K562 (cell line): ENCODE results near the gene SPON2. TPM values are rescaled to one million over a fixed set of nuclear protein-coding genes. Genes with fewer than 3 reads are reported as not detected.

Experiments
- ATAC-seq: fragments of 200-7000 bp; cut with Tn5 transposase; 3 replicates; pipeline ENCODE4 v1.9.1; 2020; ENCODE audit warnings: moderate library complexity
- BruUV-seq: library from RNA; stranded (reverse); fragments of 400-500 nt; replicated peaks from 2 replicates; lab custom pipeline; 2021; lab: Mats Ljungman, UMichigan
- CTCF ChIA-PET: fragments of 300-600 bp; formaldehyde crosslinking; extraction: SDS; loops from one replicate; lab custom pipeline; 2021; ENCODE audit warnings: low intra/inter-chr PET ratio; lab: Yijun Ruan, JAX
- POLR2A ChIA-PET: fragments of 300-600, 350-650 bp; sonication (Branson Sonifier 250); formaldehyde crosslinking; extraction: SDS; loops from one replicate; lab custom pipeline; 2021; ENCODE audit warnings: antibody characterized with exemption, inconsistent platforms; lab: Yijun Ruan, JAX
- DNase-seq, 4 experiments: peaks; one replicate each; pipeline versions ENCODE4 v3.0.0 to v3.0.0-alpha.2; 2011 to 2018; ENCODE audit warnings: low spot score in 3 of 4, mixed read lengths in 3 of 4; ENCODE audit errors: extremely low read depth in 1 of 4
- FAIRE-seq: peaks from 2 replicates; lab custom pipeline; 2011; peaks lifted over from hg19 to GRCh38; lab: Jason Lieb, UNC
- H2AFZ ChIP-seq: 2 replicates; pipeline ENCODE4 v1.6.0; 2011; ENCODE audit warnings: low read depth, low read length, control low read depth, inconsistent platforms
- H3K27ac ChIP-seq: fragments of 200-600 bp; 3 replicates; pipeline ENCODE4 v1.8.0; 2011; ENCODE audit warnings: low read depth, mild to moderate bottlenecking, control low read depth, inconsistent platforms, low read length, moderate library complexity, mixed read lengths; ENCODE audit errors: extremely low read depth
- H3K27me3 ChIP-seq, 2 experiments: fragments of 300-600 bp in 1 of 2; 2 replicates in 1 of 2; 3 replicates in 1 of 2; pipeline versions ENCODE4 v1.6.0 to v1.8.0; 2011; ENCODE audit warnings: inconsistent platforms in 2 of 2, low read length in 2 of 2, mild to moderate bottlenecking in 1 of 2, mixed read lengths in 1 of 2, moderate library complexity in 1 of 2; ENCODE audit not compliant: control insufficient read depth in 2 of 2, insufficient read depth in 2 of 2
- H3K36me3 ChIP-seq: fragments of 300-600 bp; 3 replicates; pipeline ENCODE4 v1.8.0; 2011; ENCODE audit warnings: mild to moderate bottlenecking, low read length, inconsistent platforms; ENCODE audit not compliant: control insufficient read depth, insufficient read depth
- H3K4me1 ChIP-seq, 2 experiments: fragments of 200-600 bp in 1 of 2; replicated peaks in 1 of 2; 2 replicates in 1 of 2; 3 replicates in 1 of 2; pipeline versions ENCODE4 v1.5.1 to v1.8.0; 2011; ENCODE audit warnings: inconsistent platforms in 2 of 2, low read length in 2 of 2, mild to moderate bottlenecking in 1 of 2, mixed read lengths in 1 of 2, moderate library complexity in 1 of 2; ENCODE audit not compliant: control insufficient read depth in 2 of 2, insufficient read depth in 2 of 2
- H3K4me2 ChIP-seq: 2 replicates; pipeline ENCODE4 v1.6.1; 2011; ENCODE audit warnings: low read length, control low read depth, inconsistent platforms, mixed read lengths; ENCODE audit not compliant: insufficient read depth
- H3K4me3 ChIP-seq: fragments of 200-600 bp; sonication (generic), shearing (Covaris generic); 2 replicates; pipeline ENCODE4 v1.5.1; 2016; ENCODE audit warnings: control low read depth, inconsistent platforms
- H3K79me2 ChIP-seq: fragments of 200-600 bp; 3 replicates; pipeline ENCODE4 v1.8.0; 2011; ENCODE audit warnings: low read length, inconsistent platforms; ENCODE audit not compliant: control insufficient read depth, insufficient read depth
- H3K9ac ChIP-seq, 2 experiments: 2 replicates each; pipeline versions ENCODE4 v1.6.0 to v1.6.1; 2011; ENCODE audit warnings: low read depth in 2 of 2, low read length in 2 of 2, control low read depth in 1 of 2, inconsistent platforms in 1 of 2, mild to moderate bottlenecking in 1 of 2, mixed read lengths in 1 of 2; ENCODE audit not compliant: insufficient read depth in 1 of 2
- H3K9me1 ChIP-seq: one replicate; pipeline ENCODE4 v1.6.0; 2011; ENCODE audit warnings: inconsistent platforms, mild to moderate bottlenecking, low read length, moderate library complexity; ENCODE audit not compliant: control insufficient read depth, insufficient read depth
- H3K9me3 ChIP-seq: replicated peaks from 2 replicates; pipeline ENCODE4 v1.5.1; 2011; ENCODE audit warnings: low read depth, low read length, inconsistent platforms; ENCODE audit not compliant: control insufficient read depth, insufficient read depth
- H4K20me1 ChIP-seq: replicated peaks from 2 replicates; pipeline ENCODE4 v1.6.1; 2011; ENCODE audit warnings: low read length, inconsistent platforms, mixed read lengths; ENCODE audit not compliant: control insufficient read depth, insufficient read depth
- ATF7 ChIP-seq: fragments of 450-650 bp; IDR thresholded peaks from 2 replicates; pipeline ENCODE4 v1.7.1; 2014; ENCODE audit warnings: mild to moderate bottlenecking, moderate library complexity
- FOSL1 ChIP-seq: fragments of 200-800 bp; sonication (Bioruptor generic); conservative IDR thresholded peaks from 2 replicates; pipeline ENCODE4 v1.6.1; 2016; ENCODE audit warnings: missing genetic modification characterization, missing compliant biosample characterization
- JUN ChIP-seq, 2 experiments: sonication (generic) in 1 of 2; formaldehyde crosslinking in 1 of 2; IDR thresholded peaks; 2 replicates each; pipeline versions ENCODE4 v1.6.1 to v1.8.0; 2012 to 2022; ENCODE audit warnings: borderline replicate concordance in 2 of 2, mild to moderate bottlenecking in 2 of 2, improper control_type of control experiment in 1 of 2, low read depth in 1 of 2, low read length in 1 of 2, missing genetic modification reagents in 1 of 2
- KDM5B ChIP-seq: fragments of 200-600 bp; sonication (generic); IDR thresholded peaks from 2 replicates; pipeline ENCODE4 v1.6.1; 2012; ENCODE audit warnings: low read depth, mild to moderate bottlenecking, moderate library complexity, low read length, control low read depth, inconsistent platforms; ENCODE audit not compliant: insufficient replicate concordance
- NFIC ChIP-seq: fragments of 450-650 bp; IDR thresholded peaks from 2 replicates; pipeline ENCODE4 v1.6.1; 2017; ENCODE audit warnings: mild to moderate bottlenecking, inconsistent platforms
- NR2C2 ChIP-seq, 2 experiments: fragments of 200-800 bp in 1 of 2; sonication (Bioruptor generic) in 1 of 2; sonication (generic) in 1 of 2; formaldehyde crosslinking in 1 of 2; IDR thresholded peaks; 2 replicates each; pipeline versions ENCODE4 v1.6.1 to v1.8.0; 2016 to 2022; ENCODE audit warnings: mild to moderate bottlenecking in 1 of 2, missing compliant biosample characterization in 1 of 2, missing genetic modification characterization in 1 of 2, missing genetic modification reagents in 1 of 2
- SMARCE1 ChIP-seq: fragments of 450-650 bp; IDR thresholded peaks from 2 replicates; pipeline ENCODE4 v1.7.1; 2016; ENCODE audit warnings: mild to moderate bottlenecking
- TOE1 ChIP-seq, 2 experiments: fragments of 450-650 bp in 1 of 2; sonication (generic) in 1 of 2; formaldehyde crosslinking in 1 of 2; IDR thresholded peaks; 2 replicates each; pipeline versions ENCODE4 v1.7.1 to v1.8.0; 2016 to 2022; ENCODE audit warnings: borderline replicate concordance in 2 of 2, mild to moderate bottlenecking in 2 of 2, antibody characterized with exemption in 1 of 2, inconsistent platforms in 1 of 2, low read depth in 1 of 2, missing genetic modification reagents in 1 of 2, moderate library complexity in 1 of 2
- ZC3H8 ChIP-seq: fragments of 450-650 bp; IDR thresholded peaks from 2 replicates; pipeline ENCODE4 v1.6.1; 2017
- ZFP36 ChIP-seq: fragments of 150-350 bp; IDR thresholded peaks from 2 replicates; pipeline ENCODE4 v1.6.1; 2018; ENCODE audit warnings: low read length, low read depth; ENCODE audit not compliant: partially characterized antibody
- ZNF217 ChIP-seq: sonication (generic); formaldehyde crosslinking; IDR thresholded peaks from 2 replicates; pipeline ENCODE4 v1.8.0; 2022; ENCODE audit warnings: mild to moderate bottlenecking, missing genetic modification reagents
- ZNF507 ChIP-seq: conservative IDR thresholded peaks from 2 replicates; pipeline ENCODE4 v1.6.1; 2017; ENCODE audit warnings: missing genetic modification characterization, missing compliant biosample characterization
- WGBS: fragments of 100-300 bp; shearing (Covaris generic); methylation state at CpG from one replicate; pipeline ENCODE4 v1.1.6; 2016; ENCODE audit warnings: low coverage, mixed read lengths; ENCODE audit not compliant: insufficient coverage; ENCODE audit errors: missing lambda C conversion rate; 5-methylcytosine and 5-hydroxymethylcytosine counted together
- in situ Hi-C: fragments of 300-500 bp; cut with MboI; formaldehyde crosslinking; loops from 4 replicates; pipeline ENCODE4 v1.15.0; 2018; ENCODE audit warnings: inconsistent platforms, mixed read lengths
- intact Hi-C: fragments of 100-400 bp; cut with micrococcal nuclease; formaldehyde crosslinking; loops from 2 replicates; pipeline ENCODE4 v1.14.2; 2022
- polyA plus RNA-seq, 8 experiments: library from polyadenylated mRNA; depleted of rRNA in 4 of 8; stranded (reverse) in 5 of 8; unstranded in 3 of 8; fragments of >200 nt; fragmentation: Nextera tagmentation in 2 of 8; fragmentation: Illumina TruSeq in 1 of 8; extraction: Ambion mirVana in 2 of 8; extraction: Trizol in 1 of 8; gene quantifications; 2 replicates each; pipeline versions ENCODE4 v1.2.1 to v1.2.3, GENCODE V29; 2011 to 2014; ENCODE audit warnings: inconsistent platforms in 1 of 8, missing spikeins in 1 of 8
- total RNA-seq, 7 experiments: library from RNA; depleted of rRNA in 6 of 7; stranded (reverse); fragments of >200 nt in 6 of 7; fragmentation: Illumina TruSeq in 2 of 7; extraction: Trizol in 2 of 7; gene quantifications; 2 replicates each; pipeline versions ENCODE4 v1.2.1 to v1.2.3, GENCODE V29; 2011 to 2021; ENCODE audit warnings: low replicate concordance in 1 of 7
- TF ChIP-seq, protein P1 (sequence below): sonication (generic); formaldehyde crosslinking; IDR thresholded peaks from 2 replicates; pipeline ENCODE4 v1.8.0; 2022; ENCODE audit warnings: mild to moderate bottlenecking, missing genetic modification reagents, borderline replicate concordance
- TF ChIP-seq, protein P2 (sequence below): sonication (generic); formaldehyde crosslinking; IDR thresholded peaks from 2 replicates; pipeline ENCODE4 v1.4.0; 2020; ENCODE audit warnings: mild to moderate bottlenecking, missing genetic modification reagents

SPON2 gene
- total and polyA plus RNA-seq, 9 of the 15 experiments (the other 6 are each of a cell fraction or from before 2014, with no cell fraction given): 0.21 to 2.2 (median 0.83) TPM

DNA sequence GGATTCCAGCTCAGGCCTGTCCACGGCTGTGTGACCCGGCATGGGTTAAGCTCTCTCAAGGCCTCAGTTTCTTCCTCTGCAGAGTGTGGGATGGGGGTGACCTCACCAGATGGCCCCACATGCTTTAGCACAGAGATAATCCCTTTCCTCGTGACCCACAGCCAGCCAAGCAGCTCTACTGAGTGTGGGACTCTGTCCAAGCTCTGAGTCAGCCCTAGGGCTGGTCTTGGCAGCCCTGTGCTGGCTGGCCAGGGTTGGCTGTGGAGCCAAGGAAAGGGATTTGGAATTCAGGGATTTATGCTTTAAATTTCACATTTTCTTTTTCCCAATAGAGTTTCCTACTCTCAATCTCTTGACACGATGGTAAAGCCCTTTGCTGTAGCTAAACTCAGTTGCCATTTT, 19.7 kb upstream of the SPON2 start:
- Histone ChIP-seq H3K79me2 (no peaks in the 10 kb centered on the region), H3K4me2 (no peak overlapping the region), H3K4me3 (no peak overlapping the region), H3K27ac (no peak overlapping the region), H4K20me1 (no peaks in the 10 kb centered on the region), H3K27me3 (peaks cover 2 to 16% of the 10 kb centered on the region in 2 experiments; a peak in 3 of 5 replicates), H3K9me1 (no peaks in the 10 kb centered on the region), H3K9me3 (no peaks in the 10 kb centered on the region), H3K4me1 (peaks cover 0 to 36% of the 10 kb centered on the region in 2 experiments; a peak in 3 of 5 replicates), H2AFZ (peak overlapping the region; percentile 35; the same call in 1 of the 2 replicates), H3K9ac (peak overlapping the region in 1 of 2 experiments; percentile 11; a peak in 1 of 4 replicates), H3K36me3 (no peaks in the 10 kb centered on the region)
- intact Hi-C loops: no loop called here
- ChIA-PET CTCF (no interaction called here), POLR2A (interaction anchor here (0.6 to 1.6 kb wide), 4 partner anchors 9 to 224 kb away, joined by 3 to 4 read pairs (median 3); no protein-coding TSS in a partner anchor)
- BruUV-seq: no TSS peak
- no peak for FAIRE-seq
- in situ Hi-C loops: no loop called here
- peak; percentile 65 for ATAC-seq
- peak in 2 of 4 experiments; percentile 31 to 46 for DNase-seq
- 13% methylated on average over 4 of the region's 4 CpGs for WGBS
- TF ChIP-seq ZFP36 (peak; percentile 47), NR2C2 (CRISPR knock-in tag; IDR thresholded peaks at IDR 0.05) (no peak), NR2C2 (tag; IDR thresholded peaks at IDR 0.05) (0 out of 2 replicates have a peak, but pooled peaks have one; percentile 18), TOE1 (IDR thresholded peaks at IDR 0.05; ENCODE audit: borderline replicate concordance) (peak; percentile 33; the same call in 1 of the 2 replicates), TOE1 (CRISPR knock-in tag; IDR thresholded peaks at IDR 0.05; ENCODE audit: borderline replicate concordance, low read depth) (no peak), ZC3H8 (no peak), NFIC (peak; percentile 56), ATF7 (peak; percentile 62; the same call in 1 of the 2 replicates), ZNF217 (CRISPR knock-in tag) (no peak), JUN (IDR thresholded peaks at IDR 0.05; ENCODE audit: borderline replicate concordance, low read depth, low read length) (peak; percentile 76), JUN (CRISPR knock-in tag; IDR thresholded peaks at IDR 0.05; ENCODE audit: borderline replicate concordance) (no peak), ZNF507 (tag) (no peak), KDM5B (no peak), FOSL1 (tag) (peak; percentile 81), SMARCE1 (peak; percentile 26; the same call in 1 of the 2 replicates)
- TF ChIP-seq, protein P1, sequence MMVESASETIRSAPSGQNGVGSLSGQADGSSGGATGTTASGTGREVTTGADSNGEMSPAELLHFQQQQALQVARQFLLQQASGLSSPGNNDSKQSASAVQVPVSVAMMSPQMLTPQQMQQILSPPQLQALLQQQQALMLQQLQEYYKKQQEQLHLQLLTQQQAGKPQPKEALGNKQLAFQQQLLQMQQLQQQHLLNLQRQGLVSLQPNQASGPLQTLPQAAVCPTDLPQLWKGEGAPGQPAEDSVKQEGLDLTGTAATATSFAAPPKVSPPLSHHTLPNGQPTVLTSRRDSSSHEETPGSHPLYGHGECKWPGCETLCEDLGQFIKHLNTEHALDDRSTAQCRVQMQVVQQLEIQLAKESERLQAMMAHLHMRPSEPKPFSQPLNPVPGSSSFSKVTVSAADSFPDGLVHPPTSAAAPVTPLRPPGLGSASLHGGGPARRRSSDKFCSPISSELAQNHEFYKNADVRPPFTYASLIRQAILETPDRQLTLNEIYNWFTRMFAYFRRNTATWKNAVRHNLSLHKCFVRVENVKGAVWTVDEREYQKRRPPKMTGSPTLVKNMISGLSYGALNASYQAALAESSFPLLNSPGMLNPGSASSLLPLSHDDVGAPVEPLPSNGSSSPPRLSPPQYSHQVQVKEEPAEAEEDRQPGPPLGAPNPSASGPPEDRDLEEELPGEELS (CRISPR knock-in tag): no peak
- TF ChIP-seq, protein P2, sequence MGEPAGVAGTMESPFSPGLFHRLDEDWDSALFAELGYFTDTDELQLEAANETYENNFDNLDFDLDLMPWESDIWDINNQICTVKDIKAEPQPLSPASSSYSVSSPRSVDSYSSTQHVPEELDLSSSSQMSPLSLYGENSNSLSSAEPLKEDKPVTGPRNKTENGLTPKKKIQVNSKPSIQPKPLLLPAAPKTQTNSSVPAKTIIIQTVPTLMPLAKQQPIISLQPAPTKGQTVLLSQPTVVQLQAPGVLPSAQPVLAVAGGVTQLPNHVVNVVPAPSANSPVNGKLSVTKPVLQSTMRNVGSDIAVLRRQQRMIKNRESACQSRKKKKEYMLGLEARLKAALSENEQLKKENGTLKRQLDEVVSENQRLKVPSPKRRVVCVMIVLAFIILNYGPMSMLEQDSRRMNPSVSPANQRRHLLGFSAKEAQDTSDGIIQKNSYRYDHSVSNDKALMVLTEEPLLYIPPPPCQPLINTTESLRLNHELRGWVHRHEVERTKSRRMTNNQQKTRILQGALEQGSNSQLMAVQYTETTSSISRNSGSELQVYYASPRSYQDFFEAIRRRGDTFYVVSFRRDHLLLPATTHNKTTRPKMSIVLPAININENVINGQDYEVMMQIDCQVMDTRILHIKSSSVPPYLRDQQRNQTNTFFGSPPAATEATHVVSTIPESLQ: no peak
